Measurements from ENCODE around the gene MROH2B.

Gene MROH2B

GRCh38 chr5:41012318-41012717 lies 58.8 kb downstream of the MROH2B start:
- DNase-seq, result no peak

GRCh38 chr5:41010572-41010971 lies 60.6 kb downstream of the MROH2B start:
- no peak for DNase-seq

GRCh38 chr5:41009232-41009631 lies 61.9 kb downstream of the MROH2B start:
- DNase-seq, result no peak

GRCh38 chr5:41004931-41005330 lies 66.2 kb downstream of the MROH2B start:
- DNase-seq, result no peak

GRCh38 chr5:41003670-41004376 lies 67.3 kb downstream of the MROH2B start:
- no peak for DNase-seq

- DNase-seq, result no peak
Measured at GRCh38 chr5:40999966-41000365, 71.2 kb downstream of the MROH2B start.

- no peak for DNase-seq
Measured at GRCh38 chr5:40999142-40999541, 72.0 kb downstream of the MROH2B start.

- DNase-seq, result no peak
Measured at GRCh38 chr5:40995801-40996586, 75.1 kb downstream of the MROH2B start.

- DNase-seq, result no peak
Measured at GRCh38 chr5:40991981-40992559, 79.1 kb downstream of the MROH2B start.

- no peak for DNase-seq
Measured at GRCh38 chr5:40991168-40991980, 79.8 kb downstream of the MROH2B start.

GRCh38 chr5:40988746-40989510 lies 82.2 kb downstream of the MROH2B start:
- no peak for DNase-seq

GRCh38 chr5:40987349-40987748 lies 83.8 kb downstream of the MROH2B start:
- no peak for DNase-seq

- DNase-seq, result no peak
Measured at GRCh38 chr5:40986666-40987065, 84.5 kb downstream of the MROH2B start.

- no peak for DNase-seq
Measured at GRCh38 chr5:40985501-40985900, 85.6 kb downstream of the MROH2B start.

- no peak for DNase-seq
Measured at GRCh38 chr5:40984884-40985283, 86.3 kb downstream of the MROH2B start.

GRCh38 chr5:40983781-40984180 lies 87.4 kb downstream of the MROH2B start:
- DNase-seq, result no peak

- DNase-seq, result no peak
Measured at GRCh38 chr5:40981420-40981819, 89.7 kb downstream of the MROH2B start.

- no peak for DNase-seq
Measured at GRCh38 chr5:40976836-40977235, 94.3 kb downstream of the MROH2B start.

- DNase-seq, result no peak
Measured at GRCh38 chr5:40976041-40976440, 95.1 kb downstream of the MROH2B start.

- DNase-seq, result no peak
Measured at GRCh38 chr5:40973364-40974004, 97.7 kb downstream of the MROH2B start.

- DNase-seq, result no peak
Measured at GRCh38 chr5:40972434-40972833, 98.7 kb downstream of the MROH2B start.

All from GOT3 (cell line).